PC-9 (cell line): ENCODE results near the gene MNS1. TPM values are rescaled to one million over a fixed set of nuclear protein-coding genes. Genes with fewer than 3 reads are reported as not detected.

ENCODE experiments used
- BruUV-seq: library from RNA; stranded (reverse); fragments of 400-500 nt; replicated peaks from 2 replicates; lab custom pipeline; 2021; lab: Mats Ljungman, UMichigan
- CTCF ChIA-PET: fragments of 300-600 bp; sonication (Branson Sonifier 250); formaldehyde crosslinking; loops from one replicate; lab custom pipeline; 2022; ENCODE audit warnings: antibody characterized with exemption; lab: Charles Lee
- POLR2A ChIA-PET: fragments of 300-600 bp; sonication (Branson Sonifier 250); formaldehyde crosslinking; loops from one replicate; lab custom pipeline; 2022; ENCODE audit warnings: antibody characterized with exemption; ENCODE audit not compliant: unreplicated experiment; lab: Charles Lee
- DNase-seq, 2 experiments: peaks; one replicate each; pipeline versions ENCODE4 v3.0.0 to v3.0.0-alpha.2; 2015 to 2022; ENCODE audit warnings: mixed read lengths in 1 of 2
- H2AFZ ChIP-seq: fragments of 200-600 bp; sonication (generic); 2 replicates; pipeline ENCODE4 v1.8.1; 2017; ENCODE audit warnings: antibody characterized with exemption
- H3F3A ChIP-seq: fragments of 200-600 bp; sonication (generic); 2 replicates; pipeline ENCODE4 v1.8.1; 2017; ENCODE audit warnings: antibody characterized with exemption, mild to moderate bottlenecking, low read depth; ENCODE audit not compliant: insufficient read depth
- H3K27ac ChIP-seq: fragments of 200-600 bp; sonication (generic); 2 replicates; pipeline ENCODE4 v1.6.1; 2016; ENCODE audit warnings: mixed run types
- H3K27me3 ChIP-seq: fragments of 200-600 bp; sonication (generic); 2 replicates; pipeline ENCODE4 v1.6.1; 2016; ENCODE audit warnings: low read depth, mixed run types; ENCODE audit not compliant: insufficient read depth
- H3K36me3 ChIP-seq: fragments of 200-600 bp; sonication (generic); 2 replicates; pipeline ENCODE4 v1.6.1; 2016; ENCODE audit warnings: low read depth, mixed run types
- H3K4me1 ChIP-seq: fragments of 200-600 bp; sonication (generic); replicated peaks from 2 replicates; pipeline ENCODE4 v1.6.1; 2016; ENCODE audit warnings: mixed run types; ENCODE audit not compliant: insufficient read depth
- H3K4me2 ChIP-seq: fragments of 200-600 bp; sonication (generic); 2 replicates; pipeline ENCODE4 v1.6.1; 2017; ENCODE audit warnings: mixed run types
- H3K4me3 ChIP-seq: fragments of 200-600 bp; sonication (generic); 2 replicates; pipeline ENCODE4 v1.6.1; 2016; ENCODE audit warnings: mixed run types
- H3K79me2 ChIP-seq: fragments of 200-600 bp; sonication (generic); 2 replicates; pipeline ENCODE4 v1.6.1; 2017; ENCODE audit warnings: low read depth, mixed run types
- H3K9me2 ChIP-seq: fragments of 200-600 bp; sonication (generic); 2 replicates; pipeline ENCODE4 v1.8.1; 2017; ENCODE audit warnings: mild to moderate bottlenecking; ENCODE audit not compliant: insufficient read depth
- H3K9me3 ChIP-seq: fragments of 200-600 bp; sonication (generic); 2 replicates; pipeline ENCODE4 v1.8.1; 2016; ENCODE audit warnings: low read depth; ENCODE audit not compliant: insufficient read depth
- H4K20me1 ChIP-seq: fragments of 200-600 bp; sonication (generic); 2 replicates; pipeline ENCODE4 v1.8.1; 2017; ENCODE audit not compliant: insufficient read depth
- CTCF ChIP-seq: fragments of 200-600 bp; sonication (generic); conservative IDR thresholded peaks from 2 replicates; pipeline ENCODE4 v1.6.1; 2017; ENCODE audit warnings: mixed run types, antibody characterized with exemption, mild to moderate bottlenecking, moderate library complexity
- EZH2 ChIP-seq: fragments of 200-600 bp; sonication (generic); IDR thresholded peaks from 2 replicates; pipeline ENCODE4 v1.8.0; 2017; ENCODE audit warnings: antibody characterized with exemption, low read depth
- intact Hi-C: fragments of 100-400 bp; cut with micrococcal nuclease; formaldehyde crosslinking; loops from one replicate; pipeline ENCODE4 v1.10.0; 2022; ENCODE audit not compliant: unreplicated experiment
- total RNA-seq: library from RNA; stranded (reverse); gene quantifications from 2 replicates; pipeline ENCODE4 v1.2.3, GENCODE V29; 2021

The MNS1 gene
- total RNA-seq, 1 experiment from 2014 or later = 16.2 TPM

DNA sequence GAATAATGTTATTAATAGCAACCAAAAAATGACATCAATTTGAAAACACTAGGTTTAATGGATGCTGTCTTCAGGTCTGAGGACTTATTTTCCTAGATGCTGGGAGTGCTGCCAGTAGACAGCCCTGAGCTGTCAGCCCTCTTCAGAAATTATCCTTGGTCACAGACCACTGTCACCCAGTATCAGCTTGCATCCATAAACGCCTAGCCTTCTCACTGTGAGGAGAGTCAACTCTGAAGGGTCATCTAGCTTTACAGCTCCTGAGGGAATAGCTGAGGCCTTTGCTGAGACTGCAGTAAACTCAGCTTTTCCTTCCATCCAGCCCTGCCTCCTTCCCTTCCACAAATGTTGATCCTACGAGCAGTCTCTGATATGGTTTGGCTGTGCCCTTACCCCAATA is 19.4 kb upstream of the MNS1 start:
- Histone ChIP-seq H3K27me3 (no peaks in the 10 kb centered on the region), H3K36me3 (no peaks in the 10 kb centered on the region), H2AFZ (no peak overlapping the region), H3K4me3 (no peak overlapping the region), H3F3A (no peaks in the 10 kb centered on the region), H3K9me2 (no peaks in the 10 kb centered on the region), H3K4me2 (no peak overlapping the region), H4K20me1 (no peaks in the 10 kb centered on the region), H3K9me3 (no peaks in the 10 kb centered on the region), H3K79me2 (no peaks in the 10 kb centered on the region), H3K27ac (no peak overlapping the region), H3K4me1 (no peaks in the 10 kb centered on the region)
- no peak for DNase-seq
- intact Hi-C loops = no loop called here
- CTCF ChIA-PET = no interaction called here
- POLR2A ChIA-PET = no interaction called here
- TF ChIP-seq CTCF = no peak
- no peak for TF ChIP-seq EZH2
- no TSS peak for BruUV-seq

DNA sequence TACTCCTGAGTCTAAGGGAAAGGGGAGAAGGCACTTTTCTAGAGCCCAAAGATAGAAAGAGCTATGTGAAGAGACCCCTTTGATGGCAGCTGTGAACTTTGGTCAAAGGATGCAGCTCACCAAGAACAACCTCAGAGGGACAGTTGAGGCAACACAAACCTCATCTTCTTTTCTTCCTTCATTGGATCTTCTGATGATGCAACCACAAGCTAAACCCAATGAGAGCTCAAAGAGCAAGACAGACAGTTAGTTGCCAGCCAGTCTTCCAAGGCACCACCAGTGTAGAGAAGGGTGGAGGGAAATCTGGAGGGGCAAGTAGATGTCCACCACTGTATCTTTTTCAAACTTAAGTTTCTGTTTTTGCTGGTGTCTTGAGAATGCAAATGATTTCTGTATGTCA is 10.4 kb upstream of the MNS1 start:
- TF ChIP-seq CTCF = no peak
- TF ChIP-seq EZH2 = no peak
- no peaks in the 10 kb centered on the region for H3K9me2 ChIP-seq
- CTCF ChIA-PET = no interaction called here
- H4K20me1 ChIP-seq = no peaks in the 10 kb centered on the region
- H3F3A ChIP-seq = no peaks in the 10 kb centered on the region
- H3K4me1 ChIP-seq = no peaks in the 10 kb centered on the region
- no peak for DNase-seq
- H2AFZ ChIP-seq = no peak overlapping the region
- H3K4me2 ChIP-seq = no peak overlapping the region
- POLR2A ChIA-PET = no interaction called here
- intact Hi-C loops = no loop called here
- H3K79me2 ChIP-seq = no peaks in the 10 kb centered on the region
- BruUV-seq = no TSS peak
- no peak overlapping the region for H3K27ac ChIP-seq
- no peak overlapping the region for H3K4me3 ChIP-seq
- no peaks in the 10 kb centered on the region for H3K27me3 ChIP-seq
- no peaks in the 10 kb centered on the region for H3K36me3 ChIP-seq
- H3K9me3 ChIP-seq = no peaks in the 10 kb centered on the region

- H3K4me1 ChIP-seq = no peaks in the 10 kb centered on the region
- no peaks in the 10 kb centered on the region for H3K36me3 ChIP-seq
- H3K9me3 ChIP-seq = no peaks in the 10 kb centered on the region
- no peaks in the 10 kb centered on the region for H3F3A ChIP-seq
- H3K27me3 ChIP-seq = no peaks in the 10 kb centered on the region
- no peaks in the 10 kb centered on the region for H3K9me2 ChIP-seq
- H3K79me2 ChIP-seq = no peaks in the 10 kb centered on the region
- no peak overlapping the region for H3K27ac ChIP-seq
- BruUV-seq = no TSS peak
- DNase-seq = no peak
- TF ChIP-seq EZH2 (no peak), CTCF (no peak)
- H4K20me1 ChIP-seq = no peaks in the 10 kb centered on the region
- ChIA-PET CTCF (no interaction called here), POLR2A (no interaction called here)
- no peak overlapping the region for H3K4me3 ChIP-seq
- H3K4me2 ChIP-seq = no peak overlapping the region
- no peak overlapping the region for H2AFZ ChIP-seq
- intact Hi-C loops = no loop called here
Observed at GRCh38 chr15:56473017-56473416, 8.1 kb upstream of the MNS1 start.
